HepG2 (cell line): ENCODE results near the gene RAB8A. TPM values are rescaled to one million over a fixed set of nuclear protein-coding genes. Genes with fewer than 3 reads are reported as not detected.

ENCODE experiments used
- AHDC1 ChIP-seq: sonication (generic); formaldehyde crosslinking; IDR thresholded peaks from 2 replicates; pipeline ENCODE4 v1.5.1; 2020; ENCODE audit warnings: mild to moderate bottlenecking, missing genetic modification reagents, borderline replicate concordance
- ARID3A ChIP-seq: IDR thresholded peaks from 2 replicates; pipeline ENCODE4 v1.6.1; 2012; ENCODE audit warnings: low read depth, low read length, improper control_type of control experiment
- BCLAF1 ChIP-seq: fragments of 450-650 bp; IDR thresholded peaks from 2 replicates; pipeline ENCODE4 v1.6.1; 2017; ENCODE audit warnings: mild to moderate bottlenecking
- CEBPG ChIP-seq: IDR thresholded peaks from 2 replicates; pipeline ENCODE4 v1.6.1; 2016
- HNF1B ChIP-seq: sonication (generic); formaldehyde crosslinking; IDR thresholded peaks from 2 replicates; pipeline ENCODE4 v1.5.1; 2020; ENCODE audit warnings: mild to moderate bottlenecking, moderate library complexity, missing genetic modification reagents
- KDM1A ChIP-seq: IDR thresholded peaks from 2 replicates; pipeline ENCODE4 v1.6.1; 2016; ENCODE audit warnings: missing compliant biosample characterization
- ZFP36 ChIP-seq: fragments of 150-350 bp; IDR thresholded peaks from 2 replicates; pipeline ENCODE4 v1.6.1; 2018; ENCODE audit warnings: borderline replicate concordance, low read length, low read depth; ENCODE audit not compliant: partially characterized antibody
- ZNF253 ChIP-seq: sonication (generic); formaldehyde crosslinking; IDR thresholded peaks from 2 replicates; pipeline ENCODE4 v1.8.0; 2022; ENCODE audit warnings: mild to moderate bottlenecking, missing genetic modification reagents, borderline replicate concordance
- ZNF703 ChIP-seq: sonication (generic); formaldehyde crosslinking; IDR thresholded peaks from 2 replicates; pipeline ENCODE4 v1.5.1; 2020; ENCODE audit warnings: missing genetic modification reagents, mild to moderate bottlenecking, moderate library complexity, borderline replicate concordance
- ZZZ3 ChIP-seq: sonication (generic); formaldehyde crosslinking; IDR thresholded peaks from 2 replicates; pipeline ENCODE4 v1.4.0; 2020; ENCODE audit warnings: missing genetic modification reagents, mild to moderate bottlenecking, borderline replicate concordance
- polyA plus RNA-seq, 8 experiments: library from polyadenylated mRNA; depleted of rRNA in 3 of 8; stranded (reverse) in 7 of 8; unstranded in 1 of 8; fragments of >200 nt; fragmentation: Illumina TruSeq in 4 of 8; extraction: Trizol in 4 of 8; gene quantifications; 2 replicates each; pipeline versions ENCODE4 v1.2.1 to v1.2.3, GENCODE V29; 2011 to 2016; ENCODE audit warnings: low read depth in 4 of 8, missing spikeins in 1 of 8, mixed read lengths in 1 of 8; ENCODE audit not compliant: insufficient read depth in 1 of 8
- total RNA-seq, 5 experiments: library from RNA; depleted of rRNA; stranded (reverse); fragments of >200 nt; fragmentation: Illumina TruSeq; extraction: Trizol; gene quantifications; 2 replicates each; pipeline ENCODE4 v1.2.3, GENCODE V29; 2016; ENCODE audit warnings: low read depth in 1 of 5
- TF ChIP-seq, protein P1 (sequence below): sonication (generic); formaldehyde crosslinking; IDR thresholded peaks from 2 replicates; pipeline ENCODE4 v1.5.1; 2020; ENCODE audit warnings: missing genetic modification reagents, mild to moderate bottlenecking, borderline replicate concordance
- TF ChIP-seq, protein P2 (sequence below): sonication (generic); formaldehyde crosslinking; IDR thresholded peaks from 2 replicates; pipeline ENCODE4 v1.4.0; 2020; ENCODE audit warnings: missing genetic modification reagents, borderline replicate concordance

The RAB8A gene
- total and polyA plus RNA-seq, 2 of the 13 experiments (the other 11 are each of a cell fraction or from before 2014, with no cell fraction given): 36.7 to 45.0 TPM

DNA sequence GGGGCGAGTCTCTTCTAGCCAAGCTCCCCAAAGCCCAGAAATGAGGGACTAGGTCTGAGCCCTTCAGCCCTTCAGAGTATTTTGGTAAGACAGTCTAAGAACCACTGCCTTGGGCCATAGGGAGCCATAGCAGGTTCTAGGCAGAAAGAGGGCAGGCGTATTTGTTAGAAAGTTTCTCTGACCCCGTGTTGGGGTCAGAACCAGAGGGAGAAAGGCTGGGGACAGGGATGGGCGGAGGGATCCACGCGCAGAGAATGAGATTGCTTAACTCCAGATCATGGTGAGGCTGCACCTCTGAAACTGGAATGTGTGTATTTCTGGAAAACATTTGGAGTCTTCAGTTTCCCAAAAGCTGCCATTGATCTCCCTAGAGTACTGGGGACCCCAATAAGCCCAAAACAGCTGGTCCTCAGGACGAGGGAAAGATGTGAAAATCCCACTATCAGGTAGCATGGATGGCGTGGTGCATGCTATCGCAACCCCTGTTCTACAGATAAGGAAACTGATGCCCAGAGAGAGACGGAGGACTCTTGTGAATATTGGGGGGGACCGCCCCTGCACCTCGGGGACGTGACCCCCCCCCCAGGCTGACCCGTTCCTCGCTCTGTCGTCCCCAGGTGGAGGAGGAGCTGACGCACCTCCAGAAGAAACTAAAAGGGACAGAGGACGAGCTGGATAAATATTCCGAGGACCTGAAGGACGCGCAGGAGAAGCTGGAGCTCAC, 36.1 kb upstream of the RAB8A start (continued):
- TF ChIP-seq AHDC1 (CRISPR knock-in tag) (0 out of 2 replicates have a peak, but pooled peaks have one; percentile 17), ZZZ3 (CRISPR knock-in tag) (no peak), ZNF253 (no peak), BCLAF1 (no peak), ZNF703 (CRISPR knock-in tag) (0 out of 2 replicates have a peak, but pooled peaks have one; percentile 25), ZFP36 (peak; percentile 87), ARID3A (no peak), CEBPG (CRISPR knock-in tag) (peak; percentile 64), HNF1B (CRISPR knock-in tag) (peak; percentile 78; the same call in 1 of the 2 replicates), KDM1A (CRISPR knock-in tag) (peak; percentile 72)
- TF ChIP-seq, protein P1, sequence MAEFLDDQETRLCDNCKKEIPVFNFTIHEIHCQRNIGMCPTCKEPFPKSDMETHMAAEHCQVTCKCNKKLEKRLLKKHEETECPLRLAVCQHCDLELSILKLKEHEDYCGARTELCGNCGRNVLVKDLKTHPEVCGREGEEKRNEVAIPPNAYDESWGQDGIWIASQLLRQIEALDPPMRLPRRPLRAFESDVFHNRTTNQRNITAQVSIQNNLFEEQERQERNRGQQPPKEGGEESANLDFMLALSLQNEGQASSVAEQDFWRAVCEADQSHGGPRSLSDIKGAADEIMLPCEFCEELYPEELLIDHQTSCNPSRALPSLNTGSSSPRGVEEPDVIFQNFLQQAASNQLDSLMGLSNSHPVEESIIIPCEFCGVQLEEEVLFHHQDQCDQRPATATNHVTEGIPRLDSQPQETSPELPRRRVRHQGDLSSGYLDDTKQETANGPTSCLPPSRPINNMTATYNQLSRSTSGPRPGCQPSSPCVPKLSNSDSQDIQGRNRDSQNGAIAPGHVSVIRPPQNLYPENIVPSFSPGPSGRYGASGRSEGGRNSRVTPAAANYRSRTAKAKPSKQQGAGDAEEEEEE: no peak
- TF ChIP-seq, protein P2, sequence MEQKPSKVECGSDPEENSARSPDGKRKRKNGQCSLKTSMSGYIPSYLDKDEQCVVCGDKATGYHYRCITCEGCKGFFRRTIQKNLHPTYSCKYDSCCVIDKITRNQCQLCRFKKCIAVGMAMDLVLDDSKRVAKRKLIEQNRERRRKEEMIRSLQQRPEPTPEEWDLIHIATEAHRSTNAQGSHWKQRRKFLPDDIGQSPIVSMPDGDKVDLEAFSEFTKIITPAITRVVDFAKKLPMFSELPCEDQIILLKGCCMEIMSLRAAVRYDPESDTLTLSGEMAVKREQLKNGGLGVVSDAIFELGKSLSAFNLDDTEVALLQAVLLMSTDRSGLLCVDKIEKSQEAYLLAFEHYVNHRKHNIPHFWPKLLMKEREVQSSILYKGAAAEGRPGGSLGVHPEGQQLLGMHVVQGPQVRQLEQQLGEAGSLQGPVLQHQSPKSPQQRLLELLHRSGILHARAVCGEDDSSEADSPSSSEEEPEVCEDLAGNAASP (CRISPR knock-in tag): peak; percentile 34; the same call in 1 of the 2 replicates
